ENCODE results near the gene STYX.

- TF ChIP-seq, protein P1, sequence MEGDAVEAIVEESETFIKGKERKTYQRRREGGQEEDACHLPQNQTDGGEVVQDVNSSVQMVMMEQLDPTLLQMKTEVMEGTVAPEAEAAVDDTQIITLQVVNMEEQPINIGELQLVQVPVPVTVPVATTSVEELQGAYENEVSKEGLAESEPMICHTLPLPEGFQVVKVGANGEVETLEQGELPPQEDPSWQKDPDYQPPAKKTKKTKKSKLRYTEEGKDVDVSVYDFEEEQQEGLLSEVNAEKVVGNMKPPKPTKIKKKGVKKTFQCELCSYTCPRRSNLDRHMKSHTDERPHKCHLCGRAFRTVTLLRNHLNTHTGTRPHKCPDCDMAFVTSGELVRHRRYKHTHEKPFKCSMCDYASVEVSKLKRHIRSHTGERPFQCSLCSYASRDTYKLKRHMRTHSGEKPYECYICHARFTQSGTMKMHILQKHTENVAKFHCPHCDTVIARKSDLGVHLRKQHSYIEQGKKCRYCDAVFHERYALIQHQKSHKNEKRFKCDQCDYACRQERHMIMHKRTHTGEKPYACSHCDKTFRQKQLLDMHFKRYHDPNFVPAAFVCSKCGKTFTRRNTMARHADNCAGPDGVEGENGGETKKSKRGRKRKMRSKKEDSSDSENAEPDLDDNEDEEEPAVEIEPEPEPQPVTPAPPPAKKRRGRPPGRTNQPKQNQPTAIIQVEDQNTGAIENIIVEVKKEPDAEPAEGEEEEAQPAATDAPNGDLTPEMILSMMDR (IDR thresholded peaks at IDR 0.05; ENCODE audit: control extremely low read depth in 1 of 3, insufficient read depth in 1 of 3, low read depth in 1 of 3, low read length in 3 of 3): no peak
- TF ChIP-seq POLR2A (IDR thresholded peaks at IDR 0.05; ENCODE audit: control extremely low read depth in 1 of 2, low read depth in 2 of 2, low read length in 2 of 2): no peak
- no peak for TF ChIP-seq JUND (IDR thresholded peaks at IDR 0.05; ENCODE audit: low read length)
- no peak for TF ChIP-seq TCF12 (IDR thresholded peaks at IDR 0.05; ENCODE audit: low read depth, low read length)
- TF ChIP-seq GTF2F1 (IDR thresholded peaks at IDR 0.05; ENCODE audit: borderline replicate concordance, low read depth, low read length): no peak
- no peak for TF ChIP-seq EP300 (IDR thresholded peaks at IDR 0.05; ENCODE audit: borderline replicate concordance in 1 of 2, low read depth in 2 of 2, low read length in 2 of 2)
- TF ChIP-seq, protein P2, sequence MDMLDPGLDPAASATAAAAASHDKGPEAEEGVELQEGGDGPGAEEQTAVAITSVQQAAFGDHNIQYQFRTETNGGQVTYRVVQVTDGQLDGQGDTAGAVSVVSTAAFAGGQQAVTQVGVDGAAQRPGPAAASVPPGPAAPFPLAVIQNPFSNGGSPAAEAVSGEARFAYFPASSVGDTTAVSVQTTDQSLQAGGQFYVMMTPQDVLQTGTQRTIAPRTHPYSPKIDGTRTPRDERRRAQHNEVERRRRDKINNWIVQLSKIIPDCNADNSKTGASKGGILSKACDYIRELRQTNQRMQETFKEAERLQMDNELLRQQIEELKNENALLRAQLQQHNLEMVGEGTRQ (IDR thresholded peaks at IDR 0.05; ENCODE audit: low read length): no peak
These were observed 50.9 kb downstream of the STYX start for GRCh38 chr14:52780893-52781292.

All from H1 (cell line).